Thyroid gland (tissue), 4 donors: ENCODE measurements around the gene NADSYN1. TPM values are rescaled to one million over a fixed set of nuclear protein-coding genes. Genes with fewer than 3 reads are reported as not detected.

ENCODE experiments used
- DNase-seq, 2 donors: peaks; one replicate each; pipeline ENCODE4 v3.0.0-alpha.2; 2019
- H3K27ac ChIP-seq, 3 donors: fragments of 200-600 bp; sonication (generic); 1 replicate in 2 of 3; 2 replicates in 1 of 3; pipeline ENCODE4 v1.5.1; 2016 to 2019; ENCODE audit warnings: mild to moderate bottlenecking in 1 of 3, moderate library complexity in 1 of 3
- H3K27me3 ChIP-seq: fragments of 200-600 bp; sonication (generic); one replicate; pipeline ENCODE4 v1.5.1; 2019
- H3K36me3 ChIP-seq, 2 donors: fragments of 200-600 bp; sonication (generic); one replicate each; pipeline ENCODE4 v1.5.1; 2016 to 2019
- H3K4me1 ChIP-seq, 2 donors: fragments of 200-600 bp; sonication (generic); one replicate each; pipeline ENCODE4 v1.5.1; 2017 to 2019
- H3K4me3 ChIP-seq, 3 donors: fragments of 200-600 bp; sonication (generic); replicated peaks in 1 of 3; 1 replicate in 2 of 3; 2 replicates in 1 of 3; pipeline ENCODE4 v1.5.1; 2016; ENCODE audit warnings: mild to moderate bottlenecking in 1 of 3
- H3K9me3 ChIP-seq: fragments of 200-600 bp; sonication (generic); one replicate; pipeline ENCODE4 v1.5.1; 2017
- POLR2A ChIP-seq, 2 donors: fragments of 450-650 bp; IDR thresholded peaks; one replicate each; pipeline ENCODE4 v1.6.1; 2017; ENCODE audit warnings: antibody characterized with exemption in 2 of 2, mild to moderate bottlenecking in 2 of 2, moderate library complexity in 1 of 2
- WGBS, 2 donors: methylation state at CpG; one replicate each; pipeline ENCODE4 v1.1.5; 2017; 5-methylcytosine and 5-hydroxymethylcytosine counted together
- intact Hi-C: fragments of 100-400 bp; cut with DNase I; formaldehyde crosslinking; loops from one replicate; pipeline ENCODE4 v1.15.1; 2023
- total RNA-seq, 4 donors: library from RNA; depleted of rRNA; stranded (reverse); fragments of >200 nt; gene quantifications; one replicate each; pipeline ENCODE4 v1.2.3, GENCODE V29; 2016
- TF ChIP-seq, protein P1 (sequence below), 6 experiments: fragments of 200-600 bp in 3 of 6; fragments of 450-650 bp in 3 of 6; sonication (generic) in 3 of 6; IDR thresholded peaks; one replicate each; pipeline ENCODE4 v1.5.1; 2016 to 2019; ENCODE audit warnings: antibody characterized with exemption in 6 of 6, mild to moderate bottlenecking in 2 of 6, inconsistent platforms in 1 of 6, moderate library complexity in 1 of 6

The NADSYN1 gene
- total RNA-seq, 4 donors from 2014 or later, result 41.9 to 102 (median 54.7) TPM

DNA sequence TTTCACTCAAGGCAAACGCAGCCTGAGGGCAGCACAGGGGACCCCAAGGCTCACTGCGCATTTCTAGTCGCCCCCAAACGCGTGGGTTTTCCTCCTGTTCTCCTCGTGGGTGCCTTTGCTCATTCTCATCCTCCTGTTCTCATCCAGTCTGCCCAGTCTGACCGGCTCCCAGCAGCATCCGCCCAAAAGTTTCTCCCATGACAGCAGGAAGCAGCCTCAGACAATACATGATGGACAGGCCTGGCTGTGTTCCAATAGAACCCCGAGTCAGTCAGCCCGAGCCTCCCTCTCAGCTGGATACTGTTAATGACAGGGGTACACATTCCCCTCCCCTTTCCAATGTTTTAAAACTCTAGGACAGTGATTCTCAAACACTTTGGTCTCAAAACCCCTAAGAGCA lies 51.5 kb downstream of the NADSYN1 start:
- intact Hi-C loops, result no loop called here
- Histone ChIP-seq H3K27ac (no peak overlapping the region), H3K9me3 (no peaks in the 10 kb centered on the region), H3K4me1 (peaks cover 0 to 7% of the 10 kb centered on the region in 2 donors), H3K36me3 (peaks cover 8 to 9% of the 10 kb centered on the region in 2 donors), H3K27me3 (no peaks in the 10 kb centered on the region), H3K4me3 (no peak overlapping the region)
- DNase-seq, result no peak
- WGBS, 2 donors, result 65 to 84% methylated on average over 10 of the region's 10 CpGs
- TF ChIP-seq, protein P1, sequence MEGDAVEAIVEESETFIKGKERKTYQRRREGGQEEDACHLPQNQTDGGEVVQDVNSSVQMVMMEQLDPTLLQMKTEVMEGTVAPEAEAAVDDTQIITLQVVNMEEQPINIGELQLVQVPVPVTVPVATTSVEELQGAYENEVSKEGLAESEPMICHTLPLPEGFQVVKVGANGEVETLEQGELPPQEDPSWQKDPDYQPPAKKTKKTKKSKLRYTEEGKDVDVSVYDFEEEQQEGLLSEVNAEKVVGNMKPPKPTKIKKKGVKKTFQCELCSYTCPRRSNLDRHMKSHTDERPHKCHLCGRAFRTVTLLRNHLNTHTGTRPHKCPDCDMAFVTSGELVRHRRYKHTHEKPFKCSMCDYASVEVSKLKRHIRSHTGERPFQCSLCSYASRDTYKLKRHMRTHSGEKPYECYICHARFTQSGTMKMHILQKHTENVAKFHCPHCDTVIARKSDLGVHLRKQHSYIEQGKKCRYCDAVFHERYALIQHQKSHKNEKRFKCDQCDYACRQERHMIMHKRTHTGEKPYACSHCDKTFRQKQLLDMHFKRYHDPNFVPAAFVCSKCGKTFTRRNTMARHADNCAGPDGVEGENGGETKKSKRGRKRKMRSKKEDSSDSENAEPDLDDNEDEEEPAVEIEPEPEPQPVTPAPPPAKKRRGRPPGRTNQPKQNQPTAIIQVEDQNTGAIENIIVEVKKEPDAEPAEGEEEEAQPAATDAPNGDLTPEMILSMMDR (IDR thresholded peaks at IDR 0.05), result no peak

DNA sequence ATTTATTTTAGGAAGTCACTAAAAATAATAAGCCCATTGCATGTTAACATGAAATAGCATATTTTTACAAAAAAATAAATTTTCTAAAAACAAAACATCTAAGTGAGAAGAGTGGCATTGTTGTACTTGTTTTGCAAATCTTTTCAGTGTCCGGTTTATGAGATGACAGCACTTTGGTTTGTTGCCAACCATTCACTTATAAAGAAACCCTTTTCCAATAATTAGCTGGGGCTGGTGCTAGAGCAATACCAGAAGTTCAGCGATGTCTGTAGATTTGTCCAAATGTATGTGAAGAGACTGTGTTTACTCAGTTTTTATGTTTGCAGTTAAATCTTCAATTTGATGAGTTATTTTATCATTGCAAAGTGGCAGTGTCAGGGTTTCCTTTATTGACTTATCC lies 52.0 kb downstream of the NADSYN1 start:
- H3K9me3 ChIP-seq, result no peaks in the 10 kb centered on the region
- intact Hi-C loops, result no loop called here
- H3K27me3 ChIP-seq, result no peaks in the 10 kb centered on the region
- TF ChIP-seq POLR2A (IDR thresholded peaks at IDR 0.05), result no peak
- TF ChIP-seq, protein P1 (IDR thresholded peaks at IDR 0.05), result no peak
- 78 to 83% methylated on average over 2 of the region's 2 CpGs for WGBS, 2 donors
- no peak overlapping the region for H3K27ac ChIP-seq
- H3K4me3 ChIP-seq, result no peak overlapping the region
- no peak for DNase-seq
- peaks cover 0 to 7% of the 10 kb centered on the region in 2 donors for H3K4me1 ChIP-seq
- peaks cover 5% of the 10 kb centered on the region in 2 donors for H3K36me3 ChIP-seq

DNA sequence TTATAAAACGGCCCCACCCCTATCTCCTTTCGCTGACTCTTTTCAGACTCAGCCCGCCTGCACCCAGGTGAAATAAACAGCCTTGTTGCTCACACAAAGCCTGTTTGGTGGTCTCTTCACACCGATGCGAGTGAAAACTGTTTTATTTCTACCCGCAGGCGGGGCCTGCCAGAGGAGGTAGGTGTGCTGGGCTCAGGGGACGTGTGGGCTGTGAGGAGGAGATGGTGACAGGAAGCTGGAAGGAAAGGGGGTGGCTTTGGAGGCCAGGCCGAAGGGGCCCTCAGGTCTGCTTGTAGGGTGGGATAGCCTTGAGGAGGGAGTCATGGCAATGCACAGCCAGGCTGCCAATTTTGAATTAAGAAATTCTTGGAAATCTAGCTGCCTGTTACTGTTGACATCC lies 52.8 kb downstream of the NADSYN1 start:
- no peak for DNase-seq
- peaks cover 4 to 5% of the 10 kb centered on the region in 2 donors for H3K36me3 ChIP-seq
- 92 to 93% methylated on average over 9 of the region's 9 CpGs for WGBS, 2 donors
- TF ChIP-seq POLR2A (IDR thresholded peaks at IDR 0.05), result no peak
- TF ChIP-seq, protein P1 (IDR thresholded peaks at IDR 0.05), result no peak
- intact Hi-C loops, result no loop called here
- no peaks in the 10 kb centered on the region for H3K27me3 ChIP-seq
- H3K4me3 ChIP-seq, result no peak overlapping the region
- H3K9me3 ChIP-seq, result no peaks in the 10 kb centered on the region
- H3K4me1 ChIP-seq, result peaks cover 0 to under 1% of the 10 kb centered on the region in 2 donors
- H3K27ac ChIP-seq, result no peak overlapping the region

DNA sequence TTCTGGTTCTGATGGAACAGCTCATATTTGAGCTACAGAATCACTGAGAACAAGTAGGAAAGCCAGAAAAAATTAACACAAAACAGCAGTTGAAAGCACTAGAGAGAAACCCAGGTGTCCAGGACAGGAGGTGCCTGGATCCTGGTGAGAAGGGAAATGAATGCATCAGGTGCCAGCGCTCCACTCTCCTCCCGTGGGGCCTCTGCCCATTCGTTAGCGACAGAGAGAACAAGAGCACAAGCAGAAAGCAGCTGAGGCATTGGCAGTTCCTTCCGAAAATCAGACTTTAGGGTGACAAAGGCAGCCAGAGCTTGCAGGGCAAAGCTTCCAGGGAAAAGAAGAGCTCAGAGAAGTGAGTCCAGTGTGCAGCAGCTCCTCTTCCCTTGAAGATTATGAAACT lies 54.1 kb downstream of the NADSYN1 start:
- intact Hi-C loops, result no loop called here
- no peak for TF ChIP-seq POLR2A (IDR thresholded peaks at IDR 0.05)
- TF ChIP-seq, protein P1 (IDR thresholded peaks at IDR 0.05), result no peak
- WGBS, 2 donors, result 95 to 97% methylated on average over 5 of the region's 5 CpGs
- H3K4me1 ChIP-seq, result no peaks in the 10 kb centered on the region
- H3K27ac ChIP-seq, result no peak overlapping the region
- H3K9me3 ChIP-seq, result no peaks in the 10 kb centered on the region
- DNase-seq, result no peak
- no peaks in the 10 kb centered on the region for H3K27me3 ChIP-seq
- no peak overlapping the region for H3K4me3 ChIP-seq
- peaks cover 0 to 5% of the 10 kb centered on the region in 2 donors for H3K36me3 ChIP-seq

DNA sequence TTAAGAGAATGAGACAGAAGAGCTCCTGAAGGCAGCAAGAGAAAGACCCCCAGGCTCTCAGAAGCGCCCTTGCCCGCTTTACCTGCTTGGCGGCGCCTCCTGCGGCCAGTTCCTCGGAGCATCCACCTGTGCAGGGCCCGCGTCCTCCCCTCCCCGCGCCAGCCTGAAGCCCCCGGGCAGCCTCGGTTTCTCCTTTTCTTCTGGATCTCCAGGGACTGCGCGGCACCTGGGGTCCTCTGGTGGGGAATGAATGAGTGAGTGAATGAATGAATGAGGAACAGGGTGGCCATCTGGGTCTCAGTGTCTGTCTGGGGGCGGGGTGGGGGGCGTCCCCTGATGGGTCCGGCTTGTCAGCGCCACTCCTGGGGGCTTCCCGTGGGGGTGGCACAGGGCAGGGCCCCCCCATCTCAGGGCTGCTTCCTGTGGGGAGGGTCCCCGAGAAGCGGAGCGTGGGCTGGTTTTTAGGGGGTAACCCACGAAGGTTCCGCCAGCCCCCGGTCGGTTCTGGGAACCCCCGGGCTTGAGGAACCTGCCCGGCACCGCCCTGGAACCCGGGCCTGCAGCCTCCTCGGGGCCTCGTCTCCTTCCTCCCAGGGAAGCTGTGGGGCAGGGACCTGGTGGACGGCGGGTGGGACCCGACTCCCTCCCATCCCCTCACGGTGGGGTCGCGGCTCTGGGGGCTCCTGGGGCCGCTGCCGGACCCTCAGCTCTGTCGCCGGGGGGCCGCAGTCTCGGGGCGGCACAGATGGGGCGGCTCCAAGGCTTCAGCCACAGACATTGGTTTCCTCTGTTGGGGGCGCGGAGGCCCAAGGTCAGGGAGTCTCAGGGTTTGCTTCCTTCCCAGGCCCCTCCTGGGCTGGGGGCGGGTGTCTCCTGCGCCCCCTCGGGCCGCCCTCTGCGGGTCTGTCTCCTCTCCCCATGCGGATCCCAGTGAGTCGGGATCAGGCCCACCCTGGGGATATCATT lies 65.8 kb downstream of the NADSYN1 start:
- H3K36me3 ChIP-seq, result no peaks in the 10 kb centered on the region

More for the DNA sequence above, 65.8 kb downstream of the NADSYN1 start:
- DNase-seq, result no peak
- Histone ChIP-seq H3K4me3 (no peak overlapping the region), H3K4me1 (no peaks in the 10 kb centered on the region), H3K27ac (no peak overlapping the region), H3K9me3 (no peaks in the 10 kb centered on the region), H3K27me3 (no peaks in the 10 kb centered on the region)
- intact Hi-C loops, result no loop called here
- TF ChIP-seq POLR2A (IDR thresholded peaks at IDR 0.05), result no peak
- TF ChIP-seq, protein P1 (IDR thresholded peaks at IDR 0.05), result no peak
- WGBS, 2 donors, result 96% methylated on average over 18 to 51 of the region's 55 CpGs
